Omental fat pad (tissue), 4 donors: Measurements from ENCODE around the gene NCAM1. TPM values are rescaled to one million over a fixed set of nuclear protein-coding genes. Genes with fewer than 3 reads are reported as not detected.

ENCODE experiments used
- ATAC-seq: fragments of 150-250 bp; one replicate; pipeline ENCODE4 v1.9.1; 2016; ENCODE audit warnings: mild to moderate bottlenecking, moderate library complexity; ENCODE audit not compliant: low FRiP score
- DNase-seq: peaks from one replicate; pipeline ENCODE4 v3.0.0-alpha.2; 2019; ENCODE audit warnings: low spot score
- total RNA-seq, 4 donors: library from RNA; depleted of rRNA; stranded (reverse); fragments of >200 nt; gene quantifications; one replicate each; pipeline ENCODE4 v1.1.0, GENCODE V29; 2016
- TF ChIP-seq, protein P1 (sequence below), 3 donors: fragments of 450-650 bp; IDR thresholded peaks; one replicate each; pipeline ENCODE4 v1.5.1; 2016 to 2017; ENCODE audit warnings: antibody characterized with exemption in 3 of 3, mild to moderate bottlenecking in 3 of 3, moderate library complexity in 2 of 3

The NCAM1 gene
- total RNA-seq, 4 donors from 2014 or later = 3.8 to 10.9 (median 7.9) TPM

DNA sequence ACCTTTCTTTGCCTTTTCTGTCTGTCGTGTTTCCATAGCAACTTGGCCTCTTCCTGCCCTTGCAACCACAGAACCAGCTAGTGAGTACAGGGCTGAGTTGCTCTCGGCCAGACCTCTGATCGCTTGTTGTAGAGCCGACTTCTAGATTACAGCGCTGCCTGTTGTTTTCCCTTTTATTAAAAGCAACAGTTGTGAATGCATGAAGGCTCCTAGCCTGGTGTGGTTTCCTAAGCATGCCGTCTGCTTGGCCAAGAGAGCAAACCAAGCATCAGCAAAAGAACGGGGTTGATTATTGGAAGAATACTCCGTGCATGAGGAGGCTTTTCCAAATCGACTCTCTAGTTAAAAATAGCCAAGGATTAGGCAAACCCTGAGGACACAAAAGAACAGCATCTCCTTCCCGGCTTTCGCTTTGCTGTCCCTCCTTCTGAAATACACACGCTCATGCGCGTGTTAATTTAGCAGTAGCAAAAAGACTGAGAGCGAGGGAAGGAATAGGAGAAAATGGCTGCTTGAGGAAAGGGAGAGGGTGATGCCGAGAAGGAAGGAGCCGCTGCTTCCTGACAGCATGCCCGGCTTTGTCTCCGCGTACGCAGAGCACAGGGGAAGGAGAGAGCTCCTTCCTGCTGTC, 281.7 kb downstream of the NCAM1 start:
- DNase-seq = no peak

DNA sequence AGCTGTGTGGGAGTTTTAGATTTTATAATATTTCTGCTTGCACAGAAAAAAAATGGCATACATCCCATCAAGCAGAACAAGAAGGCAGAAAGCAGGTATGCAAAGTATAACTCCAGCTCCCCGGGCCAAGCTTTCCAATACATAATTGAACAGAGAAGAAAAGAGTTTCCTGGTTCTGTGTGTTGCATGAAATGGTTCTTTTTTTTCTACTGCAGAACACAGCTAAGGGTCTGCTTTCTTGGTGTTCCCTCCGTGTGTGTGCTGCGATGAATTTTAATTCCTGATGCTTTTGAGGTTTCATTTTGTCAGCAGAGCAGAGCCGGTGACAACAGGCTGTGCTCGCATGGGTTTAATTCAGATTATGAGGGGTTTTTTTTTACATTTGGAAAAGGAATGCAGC, 282.5 kb downstream of the NCAM1 start:
- no peak for DNase-seq
- ATAC-seq = no peak
- TF ChIP-seq, protein P1, sequence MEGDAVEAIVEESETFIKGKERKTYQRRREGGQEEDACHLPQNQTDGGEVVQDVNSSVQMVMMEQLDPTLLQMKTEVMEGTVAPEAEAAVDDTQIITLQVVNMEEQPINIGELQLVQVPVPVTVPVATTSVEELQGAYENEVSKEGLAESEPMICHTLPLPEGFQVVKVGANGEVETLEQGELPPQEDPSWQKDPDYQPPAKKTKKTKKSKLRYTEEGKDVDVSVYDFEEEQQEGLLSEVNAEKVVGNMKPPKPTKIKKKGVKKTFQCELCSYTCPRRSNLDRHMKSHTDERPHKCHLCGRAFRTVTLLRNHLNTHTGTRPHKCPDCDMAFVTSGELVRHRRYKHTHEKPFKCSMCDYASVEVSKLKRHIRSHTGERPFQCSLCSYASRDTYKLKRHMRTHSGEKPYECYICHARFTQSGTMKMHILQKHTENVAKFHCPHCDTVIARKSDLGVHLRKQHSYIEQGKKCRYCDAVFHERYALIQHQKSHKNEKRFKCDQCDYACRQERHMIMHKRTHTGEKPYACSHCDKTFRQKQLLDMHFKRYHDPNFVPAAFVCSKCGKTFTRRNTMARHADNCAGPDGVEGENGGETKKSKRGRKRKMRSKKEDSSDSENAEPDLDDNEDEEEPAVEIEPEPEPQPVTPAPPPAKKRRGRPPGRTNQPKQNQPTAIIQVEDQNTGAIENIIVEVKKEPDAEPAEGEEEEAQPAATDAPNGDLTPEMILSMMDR (IDR thresholded peaks at IDR 0.05) = no peak

More for the DNA sequence above, 281.7 kb downstream of the NCAM1 start:
- no peak for ATAC-seq
- TF ChIP-seq, protein P1 (IDR thresholded peaks at IDR 0.05) = no peak

DNA sequence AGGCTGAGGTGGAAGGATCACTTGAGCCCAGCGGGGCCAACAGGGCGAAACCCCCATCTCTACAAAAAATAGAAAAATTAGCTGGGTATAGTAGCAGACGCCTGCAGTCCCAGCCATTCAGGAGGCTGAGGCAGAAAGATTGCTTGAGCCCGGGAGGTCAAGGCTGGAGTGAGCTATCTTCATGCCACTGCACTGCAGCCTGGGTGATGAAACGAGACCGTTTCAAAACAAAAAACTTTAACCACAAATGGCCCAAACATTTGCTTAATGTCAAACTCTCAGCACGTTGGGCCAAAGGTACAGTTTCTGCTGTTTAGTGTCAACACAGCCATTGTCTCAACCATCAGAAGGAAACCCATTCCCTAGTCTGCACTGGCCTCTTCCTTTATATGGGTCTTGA, 284.0 kb downstream of the NCAM1 start:
- TF ChIP-seq, protein P1 (IDR thresholded peaks at IDR 0.05) = no peak
- no peak for ATAC-seq

DNA sequence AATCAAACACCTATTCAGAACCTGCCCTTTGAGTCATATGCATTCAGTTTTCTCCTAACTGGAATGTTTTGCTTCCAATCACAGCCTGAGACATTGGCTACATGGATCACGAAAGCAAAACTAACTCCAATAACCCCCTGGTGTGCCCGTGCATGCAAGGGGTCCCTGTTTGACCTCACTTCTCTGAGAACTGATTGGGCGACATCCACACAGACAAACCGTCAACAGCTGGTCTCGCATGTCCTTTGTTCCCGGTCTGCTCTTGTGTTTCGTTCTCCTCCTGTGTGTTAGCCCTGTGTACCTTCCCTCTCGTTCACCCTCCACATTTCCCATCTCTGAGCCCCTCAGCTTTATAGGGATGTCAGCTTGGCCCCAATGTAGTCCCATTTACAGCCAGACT, 286.0 kb downstream of the NCAM1 start:
- no peak for ATAC-seq
- no peak for DNase-seq
- TF ChIP-seq, protein P1 (IDR thresholded peaks at IDR 0.05) = no peak

More for the DNA sequence above, 284.0 kb downstream of the NCAM1 start:
- DNase-seq = no peak

DNA sequence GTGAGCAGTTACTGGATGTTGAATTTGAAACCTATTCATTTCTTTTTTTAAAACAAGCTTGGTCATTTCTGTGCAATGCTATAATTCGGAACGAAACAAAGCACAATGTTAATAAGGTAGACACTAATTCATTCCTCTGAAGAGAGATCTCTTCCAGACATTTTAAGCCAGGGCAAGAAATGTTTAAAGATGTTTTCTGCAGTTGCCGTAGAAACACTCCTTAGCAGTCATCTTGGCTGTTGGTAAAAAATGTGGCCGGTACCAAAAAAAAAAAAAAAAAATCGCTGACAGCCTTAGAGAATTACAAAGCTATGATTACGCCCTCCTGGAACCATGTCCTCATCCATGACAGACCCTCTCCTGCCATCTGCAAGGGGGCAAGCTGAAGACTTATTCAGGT, 286.7 kb downstream of the NCAM1 start:
- ATAC-seq (no peak), DNase-seq (no peak)
- TF ChIP-seq, protein P1 (IDR thresholded peaks at IDR 0.05) = no peak

DNA sequence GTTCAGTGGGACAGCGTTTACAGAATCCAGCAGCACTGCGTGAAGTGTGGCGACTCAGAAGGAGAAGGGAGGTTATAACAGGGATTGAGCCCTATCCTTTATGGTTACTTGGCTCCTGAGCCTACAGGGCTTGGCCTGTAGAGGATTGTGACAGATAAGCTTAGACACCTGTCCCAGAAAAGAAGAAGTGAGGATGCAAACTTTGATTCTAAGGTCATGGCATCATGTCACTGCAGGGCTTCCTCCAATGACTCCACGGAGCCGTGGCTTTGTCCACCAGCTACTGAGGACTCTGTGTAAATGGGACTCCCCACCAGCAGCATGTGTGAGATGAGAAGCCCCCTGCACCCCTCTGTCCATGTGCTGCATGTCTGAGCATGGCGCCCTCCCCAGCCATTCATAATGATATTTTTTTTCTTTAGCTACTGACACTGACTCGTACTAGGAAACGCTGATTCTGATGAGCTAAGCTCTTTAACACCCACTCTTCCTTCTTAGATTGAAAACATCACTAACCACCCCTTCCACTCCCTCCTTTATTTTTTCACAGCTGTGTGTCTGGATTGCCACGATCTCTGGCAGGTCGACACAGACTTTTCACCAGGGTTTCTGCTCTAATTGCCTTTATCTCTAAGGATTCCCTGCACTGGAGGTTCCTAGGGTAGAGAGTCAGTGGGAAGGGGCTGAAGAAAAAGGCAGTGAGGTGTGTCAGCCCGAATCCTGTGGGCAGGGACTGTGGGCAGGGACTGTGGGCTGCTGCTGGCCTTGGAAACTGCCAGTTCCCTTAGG, 287.7 kb downstream of the NCAM1 start:
- ATAC-seq (no peak), DNase-seq (no peak)
- TF ChIP-seq, protein P1 (IDR thresholded peaks at IDR 0.05) = no peak

DNA sequence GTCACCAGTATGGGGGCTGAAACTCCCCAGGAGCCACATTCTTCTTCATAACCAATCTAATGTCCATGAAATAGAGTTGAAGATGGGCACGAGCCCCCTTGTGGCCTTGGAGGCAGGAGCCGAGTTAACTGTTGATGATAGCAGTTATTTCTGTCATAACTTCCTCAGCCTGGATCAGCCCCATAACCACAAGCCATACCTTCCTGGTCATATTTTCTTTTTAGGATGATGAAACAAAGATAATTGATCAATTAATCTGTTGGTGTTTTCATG, 288.2 kb downstream of the NCAM1 start:
- DNase-seq (no peak), ATAC-seq (no peak)
- TF ChIP-seq, protein P1 (IDR thresholded peaks at IDR 0.05) = no peak
